Keratinocyte (primary cell): ENCODE data around the gene ZNF302. TPM values are rescaled to one million over a fixed set of nuclear protein-coding genes. Genes with fewer than 3 reads are reported as not detected.
"Not testable (repeated sequence)": the region's sequence is repeated elsewhere in the genome, so short reads cannot be mapped to it uniquely, and the experiment has no call there.

ENCODE experiments used
- DNase-seq: peaks from one replicate; pipeline ENCODE4 v3.0.0-alpha.2; 2011; ENCODE audit warnings: low read depth, missing footprints, low spot score
- FAIRE-seq: peaks from 2 replicates; lab custom pipeline; 2011; peaks lifted over from hg19 to GRCh38; lab: Jason Lieb, UNC
- H2AFZ ChIP-seq: 2 replicates; pipeline ENCODE4 v1.6.0; 2012; ENCODE audit warnings: low read length, control low read depth, inconsistent platforms; ENCODE audit not compliant: control insufficient read depth
- H3K27ac ChIP-seq: 2 replicates; pipeline ENCODE4 v1.5.1; 2011; ENCODE audit warnings: low read length; ENCODE audit not compliant: control insufficient read depth, insufficient read depth
- H3K27me3 ChIP-seq: 3 replicates; pipeline ENCODE4 v1.6.0; 2011; ENCODE audit warnings: low read length; ENCODE audit not compliant: control insufficient read depth, insufficient read depth; ENCODE audit errors: extremely low read depth
- H3K36me3 ChIP-seq, 2 experiments: 2 replicates in 1 of 2; 3 replicates in 1 of 2; pipeline ENCODE4 v1.5.1; 2011; ENCODE audit warnings: low read length in 2 of 2, mild to moderate bottlenecking in 1 of 2; ENCODE audit not compliant: control insufficient read depth in 2 of 2, insufficient read depth in 2 of 2; ENCODE audit errors: extremely low read depth in 1 of 2
- H3K4me1 ChIP-seq: 3 replicates; pipeline ENCODE4 v1.5.1; 2011; ENCODE audit warnings: low read length; ENCODE audit not compliant: control insufficient read depth, insufficient read depth; ENCODE audit errors: extremely low read depth
- H3K4me2 ChIP-seq: 3 replicates; pipeline ENCODE4 v1.6.0; 2011; ENCODE audit warnings: low read depth, low read length; ENCODE audit not compliant: control insufficient read depth, insufficient read depth; ENCODE audit errors: extremely low read depth
- H3K4me3 ChIP-seq, 3 experiments: fragments of 200-600 bp in 1 of 3; sonication (generic) in 1 of 3; 2 replicates in 2 of 3; 3 replicates in 1 of 3; pipeline ENCODE4 v1.5.1; 2011 to 2016; ENCODE audit warnings: low read length in 3 of 3, mild to moderate bottlenecking in 3 of 3, control low read depth in 2 of 3, inconsistent platforms in 1 of 3, low read depth in 1 of 3, mixed read lengths in 1 of 3, mixed run types in 1 of 3, moderate library complexity in 1 of 3; ENCODE audit not compliant: control insufficient read depth in 2 of 3, insufficient read depth in 2 of 3; ENCODE audit errors: extremely low read depth in 1 of 3
- H3K79me2 ChIP-seq: 2 replicates; pipeline ENCODE4 v1.6.0; 2012; ENCODE audit warnings: low read length; ENCODE audit not compliant: control insufficient read depth, insufficient read depth
- H3K9ac ChIP-seq: 3 replicates; pipeline ENCODE4 v1.6.0; 2011; ENCODE audit warnings: low read length; ENCODE audit not compliant: control insufficient read depth, insufficient read depth; ENCODE audit errors: extremely low read depth
- H3K9me1 ChIP-seq: 3 replicates; pipeline ENCODE4 v1.6.0; 2011; ENCODE audit warnings: low read length; ENCODE audit not compliant: control insufficient read depth, insufficient read depth; ENCODE audit errors: extremely low read depth
- H3K9me3 ChIP-seq: 2 replicates; pipeline ENCODE4 v1.5.1; 2012; ENCODE audit warnings: low read depth, low read length; ENCODE audit not compliant: control insufficient read depth
- H4K20me1 ChIP-seq: 3 replicates; pipeline ENCODE4 v1.6.0; 2011; ENCODE audit warnings: low read length; ENCODE audit not compliant: control insufficient read depth, insufficient read depth; ENCODE audit errors: extremely low read depth
- CTCF ChIP-seq, 3 experiments: IDR thresholded peaks in 1 of 3; conservative IDR thresholded peaks in 1 of 3; optimal IDR thresholded peaks in 1 of 3; 2 replicates in 2 of 3; 3 replicates in 1 of 3; pipeline versions ENCODE3 to v1.5.1; 2011; ENCODE audit warnings: low read length in 3 of 3, mild to moderate bottlenecking in 3 of 3, moderate library complexity in 2 of 3, control low read depth in 1 of 3, inconsistent platforms in 1 of 3; ENCODE audit not compliant: insufficient read depth in 2 of 3; ENCODE audit errors: extremely low read depth in 1 of 3
- EZH2 ChIP-seq: IDR thresholded peaks from one replicate; pipeline ENCODE4 v1.6.1; 2012; ENCODE audit warnings: inconsistent platforms, mild to moderate bottlenecking, low read length, moderate library complexity
- dilution Hi-C: fragments of 300-500 bp; cut with MboI; formaldehyde crosslinking; loops from one replicate; pipeline ENCODE4 v1.7.0; 2020; ENCODE audit warnings: low sequenced_read_pairs; ENCODE audit not compliant: extremely low pct_ligation_motif_present
- polyA plus RNA-seq, 5 experiments: library from polyadenylated mRNA; depleted of rRNA in 3 of 5; stranded (reverse) in 3 of 5; stranded (forward) in 1 of 5; unstranded in 1 of 5; fragments of >200 nt; gene quantifications; 1 replicate in 1 of 5; 2 replicates in 3 of 5; 3 replicates in 1 of 5; pipeline versions ENCODE4 v1.2.1 to v1.2.3, GENCODE V29; 2011 to 2012; ENCODE audit warnings: missing spikeins in 2 of 5, low read depth in 1 of 5, low replicate concordance in 1 of 5

ZNF302 gene
- polyA plus RNA-seq, 1 donor (not counting 4 experiments of a cell fraction or from before 2014, with no cell fraction given): 14.1 TPM

DNA sequence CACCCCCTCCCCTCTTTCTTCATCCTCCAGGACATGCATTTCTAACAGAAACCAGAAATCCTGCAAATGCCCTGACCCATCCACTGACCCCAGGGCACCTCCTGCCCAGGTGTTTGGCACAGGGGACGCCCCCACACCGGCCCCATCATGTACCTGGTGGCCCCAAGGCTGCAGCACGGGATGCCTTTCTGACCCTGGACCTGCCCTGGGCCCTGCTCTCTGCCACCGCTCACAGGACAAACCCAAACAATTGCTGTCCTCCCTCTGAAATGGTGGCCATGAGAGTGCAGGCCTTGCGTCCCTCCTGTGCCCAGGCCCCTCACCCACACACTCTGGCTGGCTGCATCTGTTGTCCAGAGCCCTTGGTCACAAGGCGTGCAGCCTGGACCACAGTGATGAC lies 12.6 kb upstream of the ZNF302 start:
- Histone ChIP-seq H2AFZ (no peak overlapping the region), H3K27ac (no peak overlapping the region), H3K4me3 (no peak overlapping the region), H3K4me1 (no peaks in the 10 kb centered on the region), H3K79me2 (no peaks in the 10 kb centered on the region), H3K36me3 (no peaks in the 10 kb centered on the region), H3K27me3 (no peaks in the 10 kb centered on the region), H3K9me1 (no peaks in the 10 kb centered on the region), H4K20me1 (no peaks in the 10 kb centered on the region), H3K4me2 (no peak overlapping the region), H3K9ac (no peak overlapping the region), H3K9me3 (no peaks in the 10 kb centered on the region)
- DNase-seq (no peak), FAIRE-seq (no peak)
- TF ChIP-seq EZH2 (no peak), CTCF (optimal IDR thresholded peaks at IDR 0.05 in 1 of 3, IDR thresholded peaks at IDR 0.05 in 1 of 3, conservative IDR thresholded peaks at IDR 0.05 in 1 of 3; ENCODE audit: extremely low read depth in 1 of 3, insufficient read depth in 2 of 3, low read length in 3 of 3) (no peak)
- dilution Hi-C loops: no loop called here

DNA sequence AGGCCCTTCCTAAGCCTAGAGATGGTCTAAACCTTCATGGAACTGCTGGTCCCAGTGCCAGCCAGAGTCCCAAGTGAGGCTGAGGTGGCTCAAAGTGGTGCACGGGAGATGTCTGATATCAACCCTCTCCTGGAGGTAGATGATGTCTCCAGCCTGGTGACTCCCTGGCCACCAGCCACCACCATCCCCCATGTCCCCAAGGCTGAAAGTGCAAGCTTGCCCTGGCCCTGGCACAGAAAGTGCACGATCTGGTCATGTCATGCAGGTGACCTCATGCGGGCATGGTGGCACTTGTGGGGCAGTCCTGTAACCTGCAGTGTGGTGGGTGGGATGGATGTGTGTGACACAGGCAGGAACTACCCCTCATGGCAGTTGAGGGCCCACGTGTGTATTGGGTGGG lies 12.2 kb upstream of the ZNF302 start:
- H3K9me1 ChIP-seq, H2AFZ ChIP-seq, H3K36me3 ChIP-seq, H3K4me2 ChIP-seq, H3K4me1 ChIP-seq, H3K9me3 ChIP-seq, H3K79me2 ChIP-seq, H3K27me3 ChIP-seq, H3K4me3 ChIP-seq, FAIRE-seq, H4K20me1 ChIP-seq, dilution Hi-C loops, H3K9ac ChIP-seq, H3K27ac ChIP-seq, DNase-seq: not testable (repeated sequence)

DNA sequence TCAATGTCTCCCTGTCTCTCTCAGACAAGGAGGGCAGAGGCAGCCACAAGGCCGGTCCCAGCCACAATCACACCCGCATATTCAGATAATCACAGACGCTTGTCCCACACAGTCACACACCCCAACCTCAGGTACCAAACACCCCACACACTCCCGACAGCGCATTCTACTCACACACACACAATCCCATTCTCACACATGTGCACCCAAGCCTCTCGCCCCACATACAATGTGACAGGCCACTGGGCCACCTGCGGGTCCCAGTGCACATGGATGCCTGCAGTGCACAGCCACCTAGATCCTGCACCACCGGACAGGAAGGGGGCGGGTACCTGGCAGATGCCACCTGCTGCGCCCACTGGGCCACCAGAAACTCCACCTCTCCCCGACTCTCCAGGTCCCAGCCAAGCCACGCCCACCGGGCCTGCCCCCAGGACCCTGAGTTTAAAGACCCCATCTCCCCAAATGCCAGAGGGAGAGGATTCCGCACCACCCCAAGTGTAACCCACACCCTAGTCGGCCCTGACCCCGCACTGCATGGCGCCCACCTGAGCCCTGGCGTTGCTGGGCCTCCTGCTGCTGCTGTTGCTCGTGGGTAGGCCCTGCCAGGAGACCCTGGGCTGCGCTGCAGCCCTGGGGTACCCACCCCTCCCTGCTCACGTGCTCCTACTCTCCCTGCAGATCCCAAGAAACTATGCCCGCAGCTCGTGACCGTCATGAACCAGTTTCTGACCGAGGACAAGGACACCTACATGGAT lies 11.1 kb upstream of the ZNF302 start:
- Histone ChIP-seq H3K9ac (no peak overlapping the region), H3K27me3 (no peaks in the 10 kb centered on the region), H3K27ac (no peak overlapping the region), H3K4me1 (no peaks in the 10 kb centered on the region), H4K20me1 (no peaks in the 10 kb centered on the region), H3K79me2 (no peaks in the 10 kb centered on the region), H3K36me3 (no peaks in the 10 kb centered on the region), H3K9me1 (no peaks in the 10 kb centered on the region), H2AFZ (no peak overlapping the region), H3K4me3 (no peak overlapping the region), H3K4me2 (no peak overlapping the region), H3K9me3 (no peaks in the 10 kb centered on the region)
- no peak for TF ChIP-seq EZH2
- TF ChIP-seq CTCF (optimal IDR thresholded peaks at IDR 0.05 in 1 of 3, IDR thresholded peaks at IDR 0.05 in 1 of 3, conservative IDR thresholded peaks at IDR 0.05 in 1 of 3; ENCODE audit: extremely low read depth in 1 of 3, insufficient read depth in 2 of 3, low read length in 3 of 3): no peak
- FAIRE-seq (no peak), DNase-seq (no peak)
- dilution Hi-C loops: no loop called here
